GM12878 (cell line): ENCODE results near the gene ANKS1A. TPM values are rescaled to one million over a fixed set of nuclear protein-coding genes. Genes with fewer than 3 reads are reported as not detected.

Experiments
- ATAC-seq: fragments of 200-7000 bp; cut with Tn5 transposase; 3 replicates; pipeline ENCODE4 v1.9.1; 2020; ENCODE audit warnings: mild to moderate bottlenecking, moderate library complexity
- BruUV-seq: library from RNA; stranded (reverse); fragments of 400-500 nt; replicated peaks from 2 replicates; lab custom pipeline; 2021; lab: Mats Ljungman, UMichigan
- CTCF ChIA-PET: fragments of 300-600 bp; sonication (Branson Sonifier 250); formaldehyde crosslinking; extraction: SDS; loops from one replicate; lab custom pipeline; 2021; ENCODE audit warnings: inconsistent platforms; lab: Yijun Ruan, JAX
- POLR2A ChIA-PET: fragments of 350-600 bp; formaldehyde crosslinking; extraction: SDS; loops from one replicate; lab custom pipeline; 2021; ENCODE audit warnings: inconsistent platforms; lab: Charles Lee
- RAD21 ChIA-PET: fragments of 300-600 bp; sonication (Branson Sonifier 250); formaldehyde crosslinking; loops from one replicate; lab custom pipeline; 2023; ENCODE audit warnings: antibody characterized with exemption; ENCODE audit not compliant: unreplicated experiment; lab: Charles Lee
- SMC1A ChIA-PET: fragments of 300-600 bp; sonication (Branson Sonifier 250); formaldehyde crosslinking; loops from one replicate; lab custom pipeline; 2023; ENCODE audit not compliant: unreplicated experiment, uncharacterized antibody; lab: Charles Lee
- DNase-seq: peaks from one replicate; pipeline ENCODE4 v3.0.0-alpha.2; 2011; ENCODE audit warnings: low read depth, low spot score
- FAIRE-seq: peaks from 3 replicates; lab custom pipeline; 2011; peaks lifted over from hg19 to GRCh38; lab: Jason Lieb, UNC
- H2AFZ ChIP-seq: 2 replicates; pipeline ENCODE4 v1.6.0; 2011; ENCODE audit warnings: low read depth, low read length, control low read depth; ENCODE audit not compliant: control insufficient read depth
- H3K27ac ChIP-seq: 2 replicates; pipeline ENCODE4 v1.5.1; 2011; ENCODE audit warnings: control low read depth; ENCODE audit not compliant: control insufficient read depth, insufficient read depth
- H3K27me3 ChIP-seq, 2 experiments: replicated peaks in 1 of 2; 2 replicates each; pipeline versions ENCODE4 v1.6.0 to v1.6.1; 2011; ENCODE audit warnings: low read length in 1 of 2; ENCODE audit not compliant: control insufficient read depth in 2 of 2, insufficient read depth in 2 of 2
- H3K36me3 ChIP-seq, 2 experiments: 2 replicates each; pipeline ENCODE4 v1.5.1; 2011; ENCODE audit warnings: low read length in 1 of 2; ENCODE audit not compliant: control insufficient read depth in 2 of 2, insufficient read depth in 2 of 2
- H3K4me1 ChIP-seq: 2 replicates; pipeline ENCODE4 v1.6.1; 2011; ENCODE audit warnings: mild to moderate bottlenecking, low read length, moderate library complexity, mixed read lengths; ENCODE audit not compliant: control insufficient read depth, insufficient read depth
- H3K4me2 ChIP-seq: 2 replicates; pipeline ENCODE4 v1.6.0; 2011; ENCODE audit warnings: control low read depth; ENCODE audit not compliant: control insufficient read depth, insufficient read depth
- H3K4me3 ChIP-seq: fragments of 200-600 bp; sonication (generic); 2 replicates; pipeline ENCODE4 v1.5.1; 2016
- H3K79me2 ChIP-seq: 2 replicates; pipeline ENCODE4 v1.6.0; 2011; ENCODE audit warnings: low read length; ENCODE audit not compliant: control insufficient read depth, insufficient read depth
- H3K9ac ChIP-seq: 2 replicates; pipeline ENCODE4 v1.8.0; 2011; ENCODE audit warnings: low read length, control low read depth, mixed read lengths; ENCODE audit not compliant: control insufficient read depth, insufficient read depth
- H3K9me3 ChIP-seq: replicated peaks from 3 replicates; pipeline ENCODE4 v1.5.1; 2011; ENCODE audit warnings: mild to moderate bottlenecking, low read length; ENCODE audit not compliant: control insufficient read depth, insufficient read depth
- H4K20me1 ChIP-seq: 2 replicates; pipeline ENCODE4 v1.6.0; 2011; ENCODE audit not compliant: control insufficient read depth, insufficient read depth
- ESRRA ChIP-seq: IDR thresholded peaks from 2 replicates; pipeline ENCODE4 v1.6.1; 2012; ENCODE audit warnings: mild to moderate bottlenecking, low read length, improper control_type of control experiment
- JUNB ChIP-seq: IDR thresholded peaks from 2 replicates; pipeline ENCODE4 v1.6.1; 2016; ENCODE audit warnings: antibody characterized with exemption, mild to moderate bottlenecking
- KDM1A ChIP-seq: fragments of 200-600 bp; sonication (generic); IDR thresholded peaks from 2 replicates; pipeline ENCODE4 v1.6.1; 2016; ENCODE audit warnings: borderline replicate concordance
- PRDM15 ChIP-seq: fragments of 450-650 bp; formaldehyde crosslinking; IDR thresholded peaks from 2 replicates; pipeline ENCODE4 v1.4.0; 2020; ENCODE audit warnings: mild to moderate bottlenecking, moderate library complexity
- RB1 ChIP-seq: fragments of 450-650 bp; formaldehyde crosslinking; IDR thresholded peaks from 2 replicates; pipeline ENCODE4 v1.6.1; 2017; ENCODE audit warnings: mild to moderate bottlenecking, borderline replicate concordance
- SMC3 ChIP-seq: IDR thresholded peaks from 2 replicates; pipeline ENCODE4 v1.6.1; 2011; ENCODE audit warnings: low read length, improper control_type of control experiment, borderline replicate concordance
- TAF1 ChIP-seq: IDR thresholded peaks from 2 replicates; pipeline ENCODE4 v1.6.1; 2011; ENCODE audit warnings: mild to moderate bottlenecking, low read depth, low read length, borderline replicate concordance
- TBL1XR1 ChIP-seq: IDR thresholded peaks from 2 replicates; pipeline ENCODE4 v1.6.1; 2012; ENCODE audit warnings: low read depth, low read length, improper control_type of control experiment
- WGBS: methylation state at CpG from one replicate; pipeline ENCODE4 v1.1.6; 2016; ENCODE audit warnings: low lambda C conversion rate; ENCODE audit not compliant: insufficient replicate concordance, insufficient coverage; ENCODE audit errors: missing lambda C conversion rate; 5-methylcytosine and 5-hydroxymethylcytosine counted together
- in situ Hi-C: fragments of 300-500 bp; cut with MboI; formaldehyde crosslinking; loops from 9 replicates; pipeline ENCODE4 v1.14.3; 2018; ENCODE audit warnings: mixed read lengths
- intact Hi-C: fragments of 100-400 bp; cut with micrococcal nuclease; formaldehyde crosslinking; loops from one replicate; pipeline ENCODE4 v1.14.2; 2022; ENCODE audit not compliant: unreplicated experiment
- polyA plus RNA-seq, 11 experiments: library from polyadenylated mRNA; depleted of rRNA in 4 of 11; unstranded in 6 of 11; stranded (reverse) in 5 of 11; fragments of >200 nt; fragmentation: Nextera tagmentation in 4 of 11; fragmentation: Illumina TruSeq in 1 of 11; extraction: Ambion mirVana in 4 of 11; extraction: Trizol in 1 of 11; gene quantifications; 1 replicate in 1 of 11; 2 replicates in 10 of 11; pipeline versions ENCODE4 v1.2.1 to v1.2.3, GENCODE V29; 2011 to 2016; ENCODE audit warnings: inconsistent platforms in 2 of 11, missing spikeins in 2 of 11, low read depth in 1 of 11
- total RNA-seq, 4 experiments: library from RNA; depleted of rRNA in 3 of 4; stranded (reverse); fragments of >200 nt in 3 of 4; fragmentation: Illumina TruSeq in 1 of 4; extraction: Trizol in 1 of 4; gene quantifications; 2 replicates each; pipeline versions ENCODE4 v1.2.1 to v1.2.3, GENCODE V29; 2013 to 2021
- TF ChIP-seq, protein P1 (sequence below): fragments of 450-650 bp; IDR thresholded peaks from 2 replicates; pipeline ENCODE4 v1.6.1; 2017; ENCODE audit warnings: borderline replicate concordance

The ANKS1A gene
- total and polyA plus RNA-seq, 10 of the 15 experiments (the other 5 are each of a cell fraction or from before 2014, with no cell fraction given), result 0.60 to 7.0 (median 3.0) TPM

GRCh38 chr6:35081426-35081851 is 192.4 kb downstream of the ANKS1A start:
- no peaks in the 10 kb centered on the region for H3K4me1 ChIP-seq
- no peak overlapping the region for H3K27ac ChIP-seq
- ChIA-PET POLR2A (interaction anchor here (0.5 kb wide), 1 partner anchor 20 kb away, joined by 3 read pairs; no protein-coding TSS in a partner anchor), CTCF (interaction anchor here (0.6 kb wide), 1 partner anchor 43 kb away, joined by 3 read pairs; no protein-coding TSS in a partner anchor), SMC1A (no interaction called here), RAD21 (no interaction called here)
- intact Hi-C loops (no loop called here), in situ Hi-C loops (no loop called here)
- FAIRE-seq, result no peak
- no TSS peak for BruUV-seq
- TF ChIP-seq TAF1, result no peak
- TF ChIP-seq SMC3, result no peak
- TF ChIP-seq ESRRA, result no peak
- no peak for TF ChIP-seq TBL1XR1
- TF ChIP-seq KDM1A, result no peak
- no peak for TF ChIP-seq PRDM15 (CRISPR knock-in tag)
- TF ChIP-seq, protein P1, sequence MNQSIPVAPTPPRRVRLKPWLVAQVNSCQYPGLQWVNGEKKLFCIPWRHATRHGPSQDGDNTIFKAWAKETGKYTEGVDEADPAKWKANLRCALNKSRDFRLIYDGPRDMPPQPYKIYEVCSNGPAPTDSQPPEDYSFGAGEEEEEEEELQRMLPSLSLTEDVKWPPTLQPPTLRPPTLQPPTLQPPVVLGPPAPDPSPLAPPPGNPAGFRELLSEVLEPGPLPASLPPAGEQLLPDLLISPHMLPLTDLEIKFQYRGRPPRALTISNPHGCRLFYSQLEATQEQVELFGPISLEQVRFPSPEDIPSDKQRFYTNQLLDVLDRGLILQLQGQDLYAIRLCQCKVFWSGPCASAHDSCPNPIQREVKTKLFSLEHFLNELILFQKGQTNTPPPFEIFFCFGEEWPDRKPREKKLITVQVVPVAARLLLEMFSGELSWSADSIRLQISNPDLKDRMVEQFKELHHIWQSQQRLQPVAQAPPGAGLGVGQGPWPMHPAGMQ, result no peak
- no peak for TF ChIP-seq JUNB
- no peak for TF ChIP-seq RB1
- H3K9me3 ChIP-seq, result no peaks in the 10 kb centered on the region
- H3K79me2 ChIP-seq, result no peaks in the 10 kb centered on the region
- H3K27me3 ChIP-seq, result no peaks in the 10 kb centered on the region
- WGBS, result 66% methylated on average over 13 of the region's 13 CpGs
- H3K4me3 ChIP-seq, result no peak overlapping the region
- no peak overlapping the region for H3K4me2 ChIP-seq
- no peak for ATAC-seq
- DNase-seq, result no peak
- no peak overlapping the region for H3K9ac ChIP-seq
- H2AFZ ChIP-seq, result no peak overlapping the region
- H3K36me3 ChIP-seq, result no peaks in the 10 kb centered on the region; a peak in 2 of 4 replicates
- H4K20me1 ChIP-seq, result no peaks in the 10 kb centered on the region
